ENCODE measurements around the gene BNIPL.

- TF ChIP-seq POLR2AphosphoS5 (IDR thresholded peaks at IDR 0.05; ENCODE audit: borderline replicate concordance, low read depth, low read length) (no peak), EZH2 (IDR thresholded peaks at IDR 0.05) (no peak)
Measured at GRCh38 chr1:151043163-151043562, 6.8 kb downstream of the BNIPL start.
